GM12801 (cell line): ENCODE measurements around the gene GID8.

ENCODE experiments used
- TF ChIP-seq, protein P1 (sequence below): IDR thresholded peaks from one replicate; pipeline ENCODE4 v1.5.1; 2011; ENCODE audit warnings: control low read depth; ENCODE audit not compliant: insufficient read length; ENCODE audit errors: extremely low read depth

GID8 gene

DNA sequence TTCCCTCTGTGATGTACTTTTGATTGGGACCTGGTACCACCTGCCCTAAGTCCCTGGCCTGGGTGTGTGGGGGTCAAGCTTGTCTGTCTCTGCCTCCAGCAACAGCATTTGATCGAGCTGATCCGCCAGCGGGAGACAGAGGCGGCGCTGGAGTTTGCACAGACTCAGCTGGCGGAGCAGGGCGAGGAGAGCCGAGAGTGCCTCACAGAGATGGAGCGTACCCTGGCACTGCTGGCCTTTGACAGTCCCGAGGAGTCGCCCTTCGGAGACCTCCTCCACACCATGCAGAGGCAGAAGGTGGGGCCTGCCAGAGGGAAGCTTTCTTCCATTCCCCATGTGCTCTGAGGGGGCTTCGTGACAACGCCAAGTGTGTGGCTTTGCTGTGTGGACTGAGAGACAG is 5.4 kb downstream of the GID8 start:
- TF ChIP-seq, protein P1, sequence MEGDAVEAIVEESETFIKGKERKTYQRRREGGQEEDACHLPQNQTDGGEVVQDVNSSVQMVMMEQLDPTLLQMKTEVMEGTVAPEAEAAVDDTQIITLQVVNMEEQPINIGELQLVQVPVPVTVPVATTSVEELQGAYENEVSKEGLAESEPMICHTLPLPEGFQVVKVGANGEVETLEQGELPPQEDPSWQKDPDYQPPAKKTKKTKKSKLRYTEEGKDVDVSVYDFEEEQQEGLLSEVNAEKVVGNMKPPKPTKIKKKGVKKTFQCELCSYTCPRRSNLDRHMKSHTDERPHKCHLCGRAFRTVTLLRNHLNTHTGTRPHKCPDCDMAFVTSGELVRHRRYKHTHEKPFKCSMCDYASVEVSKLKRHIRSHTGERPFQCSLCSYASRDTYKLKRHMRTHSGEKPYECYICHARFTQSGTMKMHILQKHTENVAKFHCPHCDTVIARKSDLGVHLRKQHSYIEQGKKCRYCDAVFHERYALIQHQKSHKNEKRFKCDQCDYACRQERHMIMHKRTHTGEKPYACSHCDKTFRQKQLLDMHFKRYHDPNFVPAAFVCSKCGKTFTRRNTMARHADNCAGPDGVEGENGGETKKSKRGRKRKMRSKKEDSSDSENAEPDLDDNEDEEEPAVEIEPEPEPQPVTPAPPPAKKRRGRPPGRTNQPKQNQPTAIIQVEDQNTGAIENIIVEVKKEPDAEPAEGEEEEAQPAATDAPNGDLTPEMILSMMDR: no peak

- TF ChIP-seq, protein P1: no peak
Measured at GRCh38 chr20:62944184-62944583, 6.2 kb downstream of the GID8 start.

DNA sequence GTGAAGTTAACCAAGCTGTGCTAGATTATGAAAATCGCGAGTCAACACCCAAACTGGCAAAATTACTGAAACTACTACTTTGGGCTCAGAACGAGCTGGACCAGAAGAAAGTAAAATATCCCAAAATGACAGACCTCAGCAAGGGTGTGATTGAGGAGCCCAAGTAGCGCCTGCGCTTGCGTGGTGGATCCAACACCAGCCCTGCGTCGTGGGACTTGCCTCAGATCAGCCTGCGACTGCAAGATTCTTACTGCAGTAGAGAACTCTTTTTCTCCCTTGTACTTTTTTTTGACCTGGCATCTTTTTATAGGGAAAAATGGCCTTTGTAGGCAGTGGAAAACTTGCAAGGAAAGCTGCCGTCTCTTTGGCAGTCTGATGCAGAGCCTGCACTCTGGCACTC is 6.8 kb downstream of the GID8 start:
- TF ChIP-seq, protein P1: no peak

- TF ChIP-seq, protein P1: no peak
Measured at GRCh38 chr20:62945771-62946339, 7.9 kb downstream of the GID8 start.

GRCh38 chr20:62946918-62947317 is 9.0 kb downstream of the GID8 start:
- TF ChIP-seq, protein P1: no peak

GRCh38 chr20:62947532-62948300 is 9.8 kb downstream of the GID8 start:
- TF ChIP-seq, protein P1: no peak

GRCh38 chr20:62949153-62949821 is 11.3 kb downstream of the GID8 start:
- TF ChIP-seq, protein P1: no peak
